WTC11 (cell line): Measurements from ENCODE around the gene PDLIM4. TPM values are rescaled to one million over a fixed set of nuclear protein-coding genes. Genes with fewer than 3 reads are reported as not detected.
A peak's percentile ranks its signal among the peaks of the same experiment; 100 is the strongest.

ENCODE experiments used
- ATAC-seq: fragments of 200-7000 bp; cut with Tn5 transposase; 2 replicates; pipeline ENCODE4 v1.10.0; 2021; ENCODE audit warnings: mild to moderate bottlenecking, moderate library complexity
- CTCF ChIA-PET: fragments of 300-600 bp; sonication (Branson Sonifier 250); formaldehyde crosslinking; loops from one replicate; lab custom pipeline; 2021; ENCODE audit warnings: antibody characterized with exemption; lab: Charles Lee
- POLR2A ChIA-PET: fragments of 350-600 bp; sonication (Branson Sonifier 250); formaldehyde crosslinking; loops from one replicate; lab custom pipeline; 2021; ENCODE audit warnings: antibody characterized with exemption; lab: Charles Lee
- DNase-seq: peaks from one replicate; pipeline ENCODE4 v3.0.0; 2021; ENCODE audit warnings: low spot score
- H3K27ac Mint-ChIP-seq: 2 replicates; pipeline ENCODE4 v1.8.0; 2021; ENCODE audit warnings: mixed read lengths
- H3K27me3 Mint-ChIP-seq: 2 replicates; pipeline ENCODE4 v1.8.0; 2021; ENCODE audit warnings: low read depth, mild to moderate bottlenecking, moderate library complexity, mixed read lengths
- H3K36me3 Mint-ChIP-seq: 2 replicates; pipeline ENCODE4 v1.8.0; 2021; ENCODE audit warnings: mixed read lengths
- H3K4me1 Mint-ChIP-seq: 2 replicates; pipeline ENCODE4 v1.8.0; 2022; ENCODE audit warnings: mixed read lengths
- H3K4me3 Mint-ChIP-seq: 2 replicates; pipeline ENCODE4 v1.8.0; 2021; ENCODE audit warnings: mild to moderate bottlenecking, moderate library complexity, mixed read lengths
- H3K9me3 Mint-ChIP-seq: 2 replicates; pipeline ENCODE4 v1.8.0; 2021; ENCODE audit warnings: mixed read lengths
- GRHL2 ChIP-seq: fragments of 250-450 bp; sonication (Bioruptor Pico); IDR thresholded peaks from 2 replicates; pipeline ENCODE4 v1.8.0; 2022; ENCODE audit warnings: mild to moderate bottlenecking, moderate library complexity; ENCODE audit not compliant: insufficient replicate concordance, severe bottlenecking
- HMGA2 ChIP-seq: fragments of 250-450 bp; sonication (Bioruptor Pico); IDR thresholded peaks from 2 replicates; pipeline ENCODE4 v1.4.0; 2021; ENCODE audit warnings: mild to moderate bottlenecking, moderate library complexity
- JUN ChIP-seq: sonication (generic); formaldehyde crosslinking; IDR thresholded peaks from 2 replicates; pipeline ENCODE4 v1.8.0; 2023; ENCODE audit warnings: mild to moderate bottlenecking, missing genetic modification reagents
- NFE2L1 ChIP-seq: sonication (generic); formaldehyde crosslinking; IDR thresholded peaks from 2 replicates; pipeline ENCODE4 v1.8.1; 2023; ENCODE audit warnings: missing genetic modification reagents
- NFYB ChIP-seq: sonication (generic); formaldehyde crosslinking; conservative IDR thresholded peaks from 2 replicates; pipeline ENCODE4 v1.8.0; 2022; ENCODE audit warnings: low read depth, missing genetic modification reagents
- ZNF232 ChIP-seq: sonication (generic); formaldehyde crosslinking; IDR thresholded peaks from 2 replicates; pipeline ENCODE4 v1.8.0; 2022; ENCODE audit warnings: mild to moderate bottlenecking, missing genetic modification reagents
- ZNF263 ChIP-seq: sonication (generic); formaldehyde crosslinking; IDR thresholded peaks from 2 replicates; pipeline ENCODE4 v1.8.1; 2022; ENCODE audit warnings: low read depth, mild to moderate bottlenecking, moderate library complexity, missing genetic modification reagents
- total RNA-seq: library from RNA; stranded (reverse); gene quantifications from 3 replicates; pipeline ENCODE4 v1.2.3, GENCODE V29; 2021
- TF ChIP-seq, protein P1 (sequence below): sonication (generic); formaldehyde crosslinking; IDR thresholded peaks from 2 replicates; pipeline ENCODE4 v1.8.1; 2022; ENCODE audit warnings: mild to moderate bottlenecking, missing genetic modification reagents, moderate library complexity, borderline replicate concordance
- TF ChIP-seq, protein P2 (sequence below): sonication (generic); formaldehyde crosslinking; conservative IDR thresholded peaks from 2 replicates; pipeline ENCODE4 v1.8.1; 2023; ENCODE audit warnings: mild to moderate bottlenecking, low read depth, missing genetic modification reagents, moderate library complexity
- TF ChIP-seq, protein P3 (sequence below): sonication (generic); formaldehyde crosslinking; IDR thresholded peaks from 2 replicates; pipeline ENCODE4 v1.8.1; 2023; ENCODE audit warnings: mild to moderate bottlenecking, moderate library complexity, missing genetic modification reagents
- TF ChIP-seq, protein P4 (sequence below): fragments of 250-450 bp; sonication (Bioruptor Pico); IDR thresholded peaks from 2 replicates; pipeline ENCODE4 v1.9.0; 2021; ENCODE audit warnings: mild to moderate bottlenecking
- TF ChIP-seq, protein P5 (sequence below): sonication (generic); formaldehyde crosslinking; IDR thresholded peaks from 2 replicates; pipeline ENCODE4 v1.8.1; 2022; ENCODE audit warnings: missing genetic modification reagents, borderline replicate concordance
- TF ChIP-seq, protein P6 (sequence below): fragments of 200-600 bp; IDR thresholded peaks from 2 replicates; pipeline ENCODE4 v1.8.0; 2022; ENCODE audit warnings: antibody characterized with exemption

Gene PDLIM4
- total RNA-seq, 1 experiment from 2014 or later: 11.4 TPM

DNA sequence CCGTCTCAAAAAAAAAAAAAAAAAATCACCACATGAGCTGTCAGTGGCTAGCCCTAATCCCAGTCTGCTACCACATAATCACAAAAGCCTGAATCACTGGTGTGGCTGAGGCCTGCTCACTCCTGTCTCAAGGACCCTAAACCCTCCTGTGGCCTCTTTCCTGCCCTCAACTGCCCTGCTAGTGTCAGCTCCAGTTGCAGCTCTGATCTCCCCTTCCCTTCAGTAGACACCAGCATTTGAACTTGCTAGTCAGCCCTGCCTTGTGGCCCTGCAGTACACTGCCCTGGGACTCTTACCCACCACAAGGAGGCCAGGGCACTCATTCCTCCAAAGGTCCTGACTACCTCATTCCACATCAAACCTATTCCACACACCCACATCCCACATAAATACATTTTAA lies 20.4 kb upstream of the PDLIM4 start (continued):
- TF ChIP-seq, protein P1, sequence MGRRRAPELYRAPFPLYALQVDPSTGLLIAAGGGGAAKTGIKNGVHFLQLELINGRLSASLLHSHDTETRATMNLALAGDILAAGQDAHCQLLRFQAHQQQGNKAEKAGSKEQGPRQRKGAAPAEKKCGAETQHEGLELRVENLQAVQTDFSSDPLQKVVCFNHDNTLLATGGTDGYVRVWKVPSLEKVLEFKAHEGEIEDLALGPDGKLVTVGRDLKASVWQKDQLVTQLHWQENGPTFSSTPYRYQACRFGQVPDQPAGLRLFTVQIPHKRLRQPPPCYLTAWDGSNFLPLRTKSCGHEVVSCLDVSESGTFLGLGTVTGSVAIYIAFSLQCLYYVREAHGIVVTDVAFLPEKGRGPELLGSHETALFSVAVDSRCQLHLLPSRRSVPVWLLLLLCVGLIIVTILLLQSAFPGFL: no peak
- TF ChIP-seq, protein P2, sequence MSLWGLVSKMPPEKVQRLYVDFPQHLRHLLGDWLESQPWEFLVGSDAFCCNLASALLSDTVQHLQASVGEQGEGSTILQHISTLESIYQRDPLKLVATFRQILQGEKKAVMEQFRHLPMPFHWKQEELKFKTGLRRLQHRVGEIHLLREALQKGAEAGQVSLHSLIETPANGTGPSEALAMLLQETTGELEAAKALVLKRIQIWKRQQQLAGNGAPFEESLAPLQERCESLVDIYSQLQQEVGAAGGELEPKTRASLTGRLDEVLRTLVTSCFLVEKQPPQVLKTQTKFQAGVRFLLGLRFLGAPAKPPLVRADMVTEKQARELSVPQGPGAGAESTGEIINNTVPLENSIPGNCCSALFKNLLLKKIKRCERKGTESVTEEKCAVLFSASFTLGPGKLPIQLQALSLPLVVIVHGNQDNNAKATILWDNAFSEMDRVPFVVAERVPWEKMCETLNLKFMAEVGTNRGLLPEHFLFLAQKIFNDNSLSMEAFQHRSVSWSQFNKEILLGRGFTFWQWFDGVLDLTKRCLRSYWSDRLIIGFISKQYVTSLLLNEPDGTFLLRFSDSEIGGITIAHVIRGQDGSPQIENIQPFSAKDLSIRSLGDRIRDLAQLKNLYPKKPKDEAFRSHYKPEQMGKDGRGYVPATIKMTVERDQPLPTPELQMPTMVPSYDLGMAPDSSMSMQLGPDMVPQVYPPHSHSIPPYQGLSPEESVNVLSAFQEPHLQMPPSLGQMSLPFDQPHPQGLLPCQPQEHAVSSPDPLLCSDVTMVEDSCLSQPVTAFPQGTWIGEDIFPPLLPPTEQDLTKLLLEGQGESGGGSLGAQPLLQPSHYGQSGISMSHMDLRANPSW (CRISPR knock-in tag): no peak
- TF ChIP-seq HMGA2: no peak
- no peak for TF ChIP-seq NFYB (CRISPR knock-in tag)
- TF ChIP-seq, protein P3, sequence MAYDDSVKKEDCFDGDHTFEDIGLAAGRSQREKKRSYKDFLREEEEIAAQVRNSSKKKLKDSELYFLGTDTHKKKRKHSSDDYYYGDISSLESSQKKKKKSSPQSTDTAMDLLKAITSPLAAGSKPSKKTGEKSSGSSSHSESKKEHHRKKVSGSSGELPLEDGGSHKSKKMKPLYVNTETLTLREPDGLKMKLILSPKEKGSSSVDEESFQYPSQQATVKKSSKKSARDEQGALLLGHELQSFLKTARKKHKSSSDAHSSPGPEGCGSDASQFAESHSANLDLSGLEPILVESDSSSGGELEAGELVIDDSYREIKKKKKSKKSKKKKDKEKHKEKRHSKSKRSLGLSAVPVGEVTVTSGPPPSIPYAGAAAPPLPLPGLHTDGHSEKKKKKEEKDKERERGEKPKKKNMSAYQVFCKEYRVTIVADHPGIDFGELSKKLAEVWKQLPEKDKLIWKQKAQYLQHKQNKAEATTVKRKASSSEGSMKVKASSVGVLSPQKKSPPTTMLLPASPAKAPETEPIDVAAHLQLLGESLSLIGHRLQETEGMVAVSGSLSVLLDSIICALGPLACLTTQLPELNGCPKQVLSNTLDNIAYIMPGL (CRISPR knock-in tag): no peak

DNA sequence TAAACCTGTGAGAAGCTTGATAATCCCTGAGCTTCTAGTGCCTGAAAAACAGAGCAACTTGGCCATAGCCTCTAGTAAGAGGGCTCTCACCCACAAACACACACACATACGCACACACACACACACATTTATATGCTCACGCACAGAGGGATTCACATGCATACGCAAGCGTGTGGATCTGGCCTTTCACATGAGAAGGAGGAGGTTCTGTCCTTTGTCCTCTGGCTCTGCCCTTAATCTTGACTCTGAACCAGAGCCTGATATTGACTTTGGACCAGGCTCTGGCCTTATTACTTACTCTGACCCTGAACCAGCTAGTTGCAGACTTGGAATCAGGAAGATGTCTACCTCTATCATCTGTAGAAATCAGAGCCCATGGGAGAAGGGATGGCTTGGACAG lies 19.8 kb upstream of the PDLIM4 start:
- Mint-ChIP-seq H3K27ac (no peak overlapping the region), H3K4me3 (no peak overlapping the region), H3K4me1 (no peaks in the 10 kb centered on the region), H3K27me3 (no peaks in the 10 kb centered on the region; the same call in 1 of the 2 replicates), H3K9me3 (peaks cover 16% of the 10 kb centered on the region), H3K36me3 (no peaks in the 10 kb centered on the region)
- ChIA-PET CTCF (interaction anchor here (0.6 to 3.3 kb wide), 49 partner anchors 10 to 818 kb away, joined by 3 to 55 read pairs (median 5); partner anchors contain the start of genes P4HA2, PDLIM4, SLC22A4 and SLC22A5), POLR2A (interaction anchor here (0.6 to 1.4 kb wide), 2 partner anchors 10 to 502 kb away, joined by 4 to 7 read pairs; partner anchors contain the start of gene P4HA2)
- ATAC-seq: no peak
- TF ChIP-seq JUN: no peak
- TF ChIP-seq ZNF263 (CRISPR knock-in tag): no peak
- no peak for DNase-seq

DNA sequence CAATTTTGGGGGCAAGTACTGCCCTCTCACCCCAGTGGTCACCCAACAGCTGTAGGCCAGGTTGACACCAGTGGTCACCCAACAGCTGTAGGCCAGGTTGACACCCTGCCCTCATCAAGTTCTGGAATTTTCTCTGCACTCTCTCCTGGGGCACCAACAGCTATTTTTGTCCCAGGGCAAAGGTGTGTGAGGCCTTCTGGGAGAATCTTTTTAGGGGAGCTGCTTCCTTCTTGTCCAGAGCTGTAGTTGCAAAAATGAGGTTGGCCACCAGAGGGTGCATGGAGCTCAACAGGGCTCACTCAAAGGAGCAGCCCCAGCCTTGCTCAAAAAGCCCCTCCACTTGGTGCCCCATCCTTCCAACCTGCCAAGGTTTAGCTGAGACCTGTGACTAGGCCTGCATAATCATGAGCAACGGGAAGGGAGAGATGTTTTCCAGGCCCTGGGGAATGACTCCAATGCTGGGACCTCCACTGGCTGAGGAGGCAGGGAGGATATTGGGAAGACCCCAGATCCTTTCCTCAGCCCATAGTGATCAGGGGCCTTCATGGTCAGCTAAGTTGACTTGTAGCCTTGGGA lies 19.2 kb upstream of the PDLIM4 start:
- no peak overlapping the region for H3K27ac Mint-ChIP-seq
- TF ChIP-seq, protein P4, sequence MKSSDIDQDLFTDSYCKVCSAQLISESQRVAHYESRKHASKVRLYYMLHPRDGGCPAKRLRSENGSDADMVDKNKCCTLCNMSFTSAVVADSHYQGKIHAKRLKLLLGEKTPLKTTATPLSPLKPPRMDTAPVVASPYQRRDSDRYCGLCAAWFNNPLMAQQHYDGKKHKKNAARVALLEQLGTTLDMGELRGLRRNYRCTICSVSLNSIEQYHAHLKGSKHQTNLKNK: no peak
- TF ChIP-seq, protein P5, sequence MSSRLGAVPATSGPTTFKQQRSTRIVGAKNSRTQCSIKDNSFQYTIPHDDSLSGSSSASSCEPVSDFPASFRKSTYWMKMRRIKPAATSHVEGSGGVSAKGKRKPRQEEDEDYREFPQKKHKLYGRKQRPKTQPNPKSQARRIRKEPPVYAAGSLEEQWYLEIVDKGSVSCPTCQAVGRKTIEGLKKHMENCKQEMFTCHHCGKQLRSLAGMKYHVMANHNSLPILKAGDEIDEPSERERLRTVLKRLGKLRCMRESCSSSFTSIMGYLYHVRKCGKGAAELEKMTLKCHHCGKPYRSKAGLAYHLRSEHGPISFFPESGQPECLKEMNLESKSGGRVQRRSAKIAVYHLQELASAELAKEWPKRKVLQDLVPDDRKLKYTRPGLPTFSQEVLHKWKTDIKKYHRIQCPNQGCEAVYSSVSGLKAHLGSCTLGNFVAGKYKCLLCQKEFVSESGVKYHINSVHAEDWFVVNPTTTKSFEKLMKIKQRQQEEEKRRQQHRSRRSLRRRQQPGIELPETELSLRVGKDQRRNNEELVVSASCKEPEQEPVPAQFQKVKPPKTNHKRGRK (CRISPR knock-in tag): no peak
- no peak for TF ChIP-seq GRHL2
- no peak for TF ChIP-seq NFE2L1 (CRISPR knock-in tag)
- TF ChIP-seq ZNF232 (CRISPR knock-in tag): no peak
- TF ChIP-seq, protein P6, sequence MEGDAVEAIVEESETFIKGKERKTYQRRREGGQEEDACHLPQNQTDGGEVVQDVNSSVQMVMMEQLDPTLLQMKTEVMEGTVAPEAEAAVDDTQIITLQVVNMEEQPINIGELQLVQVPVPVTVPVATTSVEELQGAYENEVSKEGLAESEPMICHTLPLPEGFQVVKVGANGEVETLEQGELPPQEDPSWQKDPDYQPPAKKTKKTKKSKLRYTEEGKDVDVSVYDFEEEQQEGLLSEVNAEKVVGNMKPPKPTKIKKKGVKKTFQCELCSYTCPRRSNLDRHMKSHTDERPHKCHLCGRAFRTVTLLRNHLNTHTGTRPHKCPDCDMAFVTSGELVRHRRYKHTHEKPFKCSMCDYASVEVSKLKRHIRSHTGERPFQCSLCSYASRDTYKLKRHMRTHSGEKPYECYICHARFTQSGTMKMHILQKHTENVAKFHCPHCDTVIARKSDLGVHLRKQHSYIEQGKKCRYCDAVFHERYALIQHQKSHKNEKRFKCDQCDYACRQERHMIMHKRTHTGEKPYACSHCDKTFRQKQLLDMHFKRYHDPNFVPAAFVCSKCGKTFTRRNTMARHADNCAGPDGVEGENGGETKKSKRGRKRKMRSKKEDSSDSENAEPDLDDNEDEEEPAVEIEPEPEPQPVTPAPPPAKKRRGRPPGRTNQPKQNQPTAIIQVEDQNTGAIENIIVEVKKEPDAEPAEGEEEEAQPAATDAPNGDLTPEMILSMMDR: peak; percentile 78
- no peak overlapping the region for H3K4me3 Mint-ChIP-seq
- ATAC-seq: peak; percentile 95
- ChIA-PET CTCF (interaction anchor here (0.6 to 3.3 kb wide), 51 partner anchors 10 to 819 kb away, joined by 3 to 55 read pairs (median 4); partner anchors contain the start of genes P4HA2, PDLIM4, SLC22A4 and SLC22A5), POLR2A (interaction anchor here (0.6 to 1.4 kb wide), 2 partner anchors 11 to 502 kb away, joined by 4 to 7 read pairs; partner anchors contain the start of gene P4HA2)
- peak; percentile 89 for DNase-seq
- H3K4me1 Mint-ChIP-seq: no peaks in the 10 kb centered on the region
- H3K27me3 Mint-ChIP-seq: no peaks in the 10 kb centered on the region; the same call in 1 of the 2 replicates
- H3K9me3 Mint-ChIP-seq: peaks cover 21% of the 10 kb centered on the region
- peaks cover 3% of the 10 kb centered on the region; the same call in 1 of the 2 replicates for H3K36me3 Mint-ChIP-seq
